Upper lobe of left lung (tissue), 4 donors: ENCODE results near the gene GAS2.

ENCODE experiments used
- CTCF ChIP-seq, 6 experiments: fragments of 450-650 bp in 4 of 6; fragments of 200-600 bp in 2 of 6; sonication (generic) in 2 of 6; IDR thresholded peaks; one replicate each; pipeline ENCODE4 v1.5.1; 2016 to 2019; ENCODE audit warnings: antibody characterized with exemption in 6 of 6
- EP300 ChIP-seq, 4 donors: sonication (generic); formaldehyde crosslinking; IDR thresholded peaks; one replicate each; pipeline ENCODE4 v1.5.1; 2017; ENCODE audit warnings: antibody characterized with exemption in 4 of 4, control low read depth in 2 of 4
- POLR2A ChIP-seq, 4 donors: fragments of 450-650 bp; IDR thresholded peaks; one replicate each; pipeline ENCODE4 v1.5.1; 2016 to 2017; ENCODE audit warnings: antibody characterized with exemption in 4 of 4, mild to moderate bottlenecking in 2 of 4
- POLR2AphosphoS5 ChIP-seq, 2 donors: sonication (generic); formaldehyde crosslinking; IDR thresholded peaks; one replicate each; pipeline ENCODE4 v1.5.1; 2017; ENCODE audit warnings: antibody characterized with exemption in 2 of 2

- TF ChIP-seq EP300 (IDR thresholded peaks at IDR 0.05) (no peak), CTCF (IDR thresholded peaks at IDR 0.05) (no peak), POLR2A (IDR thresholded peaks at IDR 0.05) (no peak), POLR2AphosphoS5 (IDR thresholded peaks at IDR 0.05) (no peak)
Measured at GRCh38 chr11:22640862-22641261, 25.5 kb upstream of the GAS2 start.
